UCSD-AML1 (cell line): ENCODE data around the gene TBPL1.
A peak's percentile ranks its signal among the peaks of the same experiment; 100 is the strongest.
"Not testable (repeated sequence)": the region's sequence is repeated elsewhere in the genome, so short reads cannot be mapped to it uniquely, and the experiment has no call there.

Source experiments
- DNase-seq: peaks from one replicate; lab custom pipeline; 2025; ENCODE audit not compliant: unreplicated experiment; lab: John Stamatoyannopoulos, UW

The TBPL1 gene

DNA sequence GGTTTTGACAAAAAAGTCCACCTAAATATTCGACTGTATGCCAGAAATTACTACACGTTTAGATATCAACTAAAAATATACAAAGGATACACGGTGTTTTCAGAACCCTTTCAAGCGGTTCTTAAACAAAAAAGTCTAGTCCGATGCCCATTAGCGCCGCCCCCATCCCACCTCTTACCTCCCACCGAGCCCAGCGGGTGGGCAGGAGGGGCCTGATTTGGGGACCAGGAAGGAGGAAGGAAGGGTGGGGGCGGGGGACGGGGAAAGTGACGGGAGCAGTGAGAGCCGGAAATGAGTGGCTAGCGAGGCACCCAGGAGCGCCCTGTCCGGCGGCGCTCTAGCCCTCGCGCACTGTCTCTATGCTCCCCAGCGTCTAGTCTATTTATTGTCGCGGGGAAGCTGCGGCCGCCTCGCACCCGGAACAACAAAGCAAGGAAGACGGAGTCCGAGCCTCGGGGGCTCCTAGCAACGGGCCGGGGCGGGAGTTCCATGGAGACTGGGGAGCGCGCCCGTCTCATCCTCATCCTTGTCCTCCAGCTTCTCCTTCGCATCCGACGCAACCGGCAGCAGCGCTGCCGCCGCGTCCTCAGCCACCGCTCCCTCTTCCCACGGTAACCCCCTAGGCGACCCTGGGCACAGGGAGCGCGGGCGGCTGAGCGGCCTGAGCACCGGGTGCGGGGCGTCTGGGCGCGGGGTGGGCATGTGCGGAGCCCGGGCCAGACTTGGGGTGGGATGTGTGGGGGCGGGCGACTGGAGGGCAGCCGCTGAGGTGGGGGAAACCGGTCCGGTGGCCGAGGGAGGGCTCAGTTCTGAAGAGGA is at the start of gene TBPL1:
Gene TBPL1 (plus strand): TSS at position 410 of the 819 bp plus-strand sequence. CDS start 26,902 bp downstream, outside the sequence.
- peak; percentile 97 for DNase-seq

DNA sequence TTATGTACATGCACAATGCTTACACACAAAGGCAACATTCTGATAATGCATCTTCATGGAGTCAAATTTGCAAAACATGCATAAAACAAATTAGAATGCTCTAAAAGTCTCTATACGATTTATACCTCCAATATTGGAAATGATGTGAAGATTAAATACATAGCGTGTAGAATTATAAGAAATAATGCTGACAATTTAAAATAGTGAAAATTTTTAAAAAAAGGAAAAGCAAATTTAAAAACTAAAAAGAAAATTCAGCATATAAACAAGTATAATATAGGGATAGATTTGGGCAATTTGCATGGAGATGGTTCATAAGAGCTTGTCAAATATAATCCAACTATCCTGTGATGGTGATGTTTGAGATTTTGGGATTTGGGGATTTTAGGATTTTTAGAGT is 49.2 kb upstream of the TBPL1 start:
- no peak for DNase-seq

DNA sequence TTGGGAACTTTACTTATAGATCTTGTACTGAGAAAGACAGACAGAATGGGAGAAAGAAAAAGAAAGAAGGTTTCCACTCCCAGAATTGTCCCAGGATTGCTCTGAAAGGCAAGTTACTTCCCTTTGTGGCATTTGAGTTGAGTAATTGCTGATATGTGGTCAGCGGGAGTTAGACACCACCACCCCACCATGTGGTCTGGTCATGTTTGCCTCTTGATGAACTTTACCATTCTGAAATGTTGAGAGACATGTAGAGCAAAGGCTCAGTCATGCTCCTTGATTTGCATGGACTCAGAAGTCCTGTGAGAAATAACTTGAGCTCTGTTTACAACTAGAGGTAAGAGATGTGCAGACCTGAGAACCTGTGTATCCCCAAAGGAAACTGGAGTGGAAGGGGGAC is 47.0 kb upstream of the TBPL1 start:
- DNase-seq, result no peak

DNA sequence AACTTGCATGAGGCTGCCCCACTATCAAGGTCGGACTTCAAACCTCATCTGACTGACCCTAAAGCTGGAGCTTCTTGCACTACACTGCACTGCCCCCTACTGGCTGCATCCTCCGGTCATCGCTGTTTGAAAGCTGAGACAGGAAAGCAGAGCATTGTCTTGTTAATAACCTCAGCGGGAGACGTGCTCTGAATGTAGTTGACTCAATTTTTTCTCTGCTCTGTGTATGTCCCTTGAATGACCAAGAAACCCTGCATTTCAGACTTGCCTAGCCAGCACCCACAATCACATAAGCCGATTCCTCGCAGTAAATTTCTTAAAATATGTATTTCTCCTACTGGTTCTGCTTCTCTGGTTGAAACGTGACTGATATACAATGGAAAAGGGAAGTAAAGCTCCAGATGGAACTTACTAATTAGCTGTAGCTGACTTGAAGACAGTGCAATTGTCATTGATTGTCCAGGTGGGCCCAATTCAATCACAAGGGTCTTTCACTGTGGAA is 36.3 kb upstream of the TBPL1 start:
- peak; percentile 75 for DNase-seq

DNA sequence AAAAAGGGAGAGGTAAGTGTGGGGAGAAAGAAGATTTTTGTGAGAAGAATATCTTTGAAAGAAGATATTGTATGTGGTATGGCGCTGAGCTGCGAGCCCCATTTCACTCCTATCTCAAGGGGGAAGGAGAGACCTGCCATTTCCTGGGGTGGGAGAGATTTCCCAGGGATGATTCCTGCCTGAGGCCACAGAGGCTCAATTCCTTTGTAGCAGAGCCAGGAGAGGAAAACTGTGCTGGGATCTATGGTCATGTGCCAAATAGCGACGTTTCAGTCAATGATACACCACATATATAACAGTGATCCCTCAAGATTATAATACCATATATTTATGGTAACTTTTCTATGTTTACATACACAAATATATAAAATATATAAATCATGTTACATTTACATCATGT is 35.2 kb upstream of the TBPL1 start:
- DNase-seq, result no peak

DNA sequence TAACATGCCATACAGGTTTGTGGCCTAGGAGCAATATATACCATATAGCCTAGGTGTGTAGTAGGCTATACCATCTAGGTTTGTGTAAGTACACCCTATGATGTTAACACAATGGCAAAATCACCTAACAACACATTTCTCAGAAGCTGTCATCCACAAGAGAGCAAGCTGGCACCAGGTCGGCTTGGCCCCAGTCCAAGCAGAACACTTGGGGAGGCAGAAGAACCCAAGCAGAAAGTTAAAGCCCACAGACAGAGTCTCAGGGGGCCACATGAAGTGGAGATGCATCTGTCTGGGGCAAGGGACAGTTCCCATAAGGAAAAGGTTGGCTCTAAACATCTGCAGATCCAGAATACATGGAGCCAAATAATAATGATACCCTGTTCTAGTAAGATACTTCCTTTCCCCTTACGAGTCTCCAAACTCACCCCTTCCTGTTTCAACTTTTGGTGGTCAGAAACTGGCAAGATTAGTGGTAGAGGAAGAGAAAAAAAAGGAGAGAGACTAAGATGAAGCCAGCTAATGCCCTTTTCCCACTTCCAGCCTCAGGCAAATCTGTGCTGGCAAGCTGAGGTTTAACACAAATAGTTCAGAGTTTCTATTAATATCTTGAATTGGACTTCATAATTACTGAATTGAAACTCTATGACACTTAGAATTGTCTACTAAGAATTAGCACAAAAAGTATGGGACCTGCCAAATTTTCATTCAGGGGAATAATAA is 34.7 kb upstream of the TBPL1 start:
- no peak for DNase-seq

DNA sequence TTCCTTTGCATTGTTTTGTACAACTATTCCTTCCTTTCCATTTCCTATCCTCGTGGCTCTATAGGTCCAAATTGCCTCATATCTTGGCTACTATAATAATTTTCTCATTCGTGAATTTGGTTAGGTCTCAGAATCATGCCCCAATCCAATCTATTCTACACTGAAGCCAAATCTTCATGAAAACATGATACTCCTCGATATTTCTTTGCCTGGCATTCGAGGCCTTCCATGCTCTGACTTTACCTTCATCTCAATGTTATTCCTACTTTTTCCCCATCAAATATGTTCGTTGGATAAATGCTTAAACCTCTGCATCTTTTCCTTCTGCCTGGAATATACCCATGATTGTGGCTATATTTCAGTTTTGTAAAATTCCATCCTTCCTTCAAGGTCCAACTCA is 33.7 kb upstream of the TBPL1 start:
- DNase-seq, result no peak

DNA sequence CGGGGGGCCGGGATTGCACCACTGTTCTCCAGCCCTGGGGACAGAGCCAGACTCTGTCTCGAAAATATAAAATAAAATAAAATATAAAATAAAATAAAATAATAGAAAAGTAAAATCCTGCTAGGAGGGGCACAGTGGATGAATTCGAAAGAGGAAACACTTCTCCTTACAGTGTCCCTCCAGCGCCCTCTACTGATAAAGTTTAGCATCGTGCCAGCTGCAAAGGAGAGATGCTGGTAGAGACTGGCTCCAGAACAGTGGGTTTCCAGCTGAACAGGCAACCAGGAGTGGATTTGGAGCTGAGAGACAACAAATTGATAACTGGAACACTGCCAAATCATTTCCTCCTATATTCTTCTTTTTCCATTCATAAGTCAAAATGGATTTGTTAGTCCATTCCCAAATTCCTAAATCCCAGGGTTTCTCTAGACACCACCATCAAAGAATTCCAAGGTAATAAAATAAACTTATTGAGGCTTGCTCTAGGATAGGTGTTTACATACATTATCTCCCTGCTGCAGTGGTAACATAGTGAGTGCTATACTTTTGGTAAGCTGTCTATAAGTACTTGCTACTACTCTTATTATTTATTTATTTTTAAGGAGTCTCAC is 31.7 kb upstream of the TBPL1 start:
- peak; percentile 65 for DNase-seq

DNA sequence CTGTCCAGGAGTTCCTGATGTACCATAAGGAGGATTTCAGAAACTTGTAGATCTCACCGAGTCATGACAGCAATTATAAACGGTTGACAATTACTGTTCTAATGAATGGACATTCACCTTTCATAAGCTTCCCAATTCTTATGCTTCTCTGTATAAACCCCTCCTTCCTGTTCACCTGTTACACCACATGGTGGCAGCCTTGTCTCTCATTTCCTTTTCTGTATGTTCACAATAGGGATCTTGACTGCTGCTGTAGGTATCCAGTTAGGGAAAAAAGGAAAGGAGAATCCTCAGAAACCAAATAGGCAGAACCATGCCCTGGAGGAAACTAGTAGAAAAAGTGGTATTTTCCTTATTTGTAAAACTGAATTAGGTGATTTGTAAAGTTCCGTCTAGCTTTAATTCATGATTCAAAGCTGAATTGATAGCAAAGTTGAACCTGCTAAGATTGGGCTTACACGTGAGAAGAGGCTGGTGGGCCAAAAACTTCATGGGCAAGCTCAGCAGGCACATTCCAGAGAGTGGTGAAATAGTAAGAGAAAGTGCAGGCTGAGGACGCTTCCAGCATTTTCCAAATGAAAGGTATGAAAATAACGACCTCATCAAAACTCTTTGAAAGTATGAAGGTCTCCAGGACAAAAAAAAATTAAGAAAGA is 29.0 kb upstream of the TBPL1 start:
- peak; percentile 15 for DNase-seq

DNA sequence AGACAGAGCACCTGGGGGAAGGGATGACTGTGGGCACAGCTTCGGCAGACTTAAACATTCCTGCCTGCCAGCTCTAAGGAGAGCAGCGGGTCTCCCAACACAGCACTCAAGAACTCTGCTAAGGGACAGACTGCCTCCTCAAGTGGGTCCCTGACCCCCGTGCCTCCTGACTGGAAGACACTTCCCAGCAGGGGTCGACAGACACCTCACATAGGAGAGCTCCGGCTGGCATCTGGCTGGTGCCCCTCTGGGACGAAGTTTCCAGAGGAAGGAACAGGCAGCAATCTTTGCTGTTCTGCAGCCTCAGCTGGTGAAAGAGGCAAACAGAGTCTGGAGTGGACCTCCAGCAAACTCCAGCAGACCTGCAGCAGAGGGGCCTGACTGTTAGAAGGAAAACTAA is 21.8 kb upstream of the TBPL1 start:
- not testable (repeated sequence) for DNase-seq

DNA sequence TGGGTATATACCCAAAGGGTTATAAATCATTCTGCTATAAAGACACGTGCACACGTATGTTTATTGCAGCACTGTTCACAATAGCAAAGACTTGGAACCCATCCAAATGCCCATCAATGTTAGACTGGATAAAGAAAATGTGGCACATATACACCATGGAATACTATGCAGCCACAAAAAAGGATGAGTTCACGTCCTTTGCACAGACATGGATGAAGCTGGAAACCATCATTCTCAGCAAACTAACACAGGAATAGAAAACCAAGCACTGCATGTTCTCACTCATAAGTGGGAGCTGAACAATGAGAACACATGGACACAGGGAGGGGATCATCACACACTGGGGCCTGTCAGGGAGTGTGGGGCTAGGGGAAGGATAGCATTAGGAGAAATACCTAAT is 16.7 kb upstream of the TBPL1 start:
- not testable (repeated sequence) for DNase-seq

DNA sequence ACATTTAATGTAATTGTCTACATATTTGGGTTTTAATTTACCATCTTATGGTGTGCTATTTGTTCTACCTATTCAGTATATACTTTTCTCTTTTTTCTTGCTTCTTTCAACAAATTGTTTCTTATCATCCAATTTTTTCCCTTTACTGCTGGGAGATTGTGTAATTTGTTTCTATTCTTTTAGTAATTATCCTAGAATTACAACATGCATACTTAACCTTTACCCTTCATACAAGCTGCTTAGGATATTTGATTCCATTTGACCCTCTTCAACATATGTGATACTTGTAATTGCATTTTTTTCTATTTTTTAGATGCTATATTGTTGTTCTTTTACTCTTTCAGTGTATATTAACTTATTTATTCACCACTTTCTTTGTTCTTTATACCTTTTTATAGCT is 15.1 kb upstream of the TBPL1 start:
- DNase-seq, result no peak

DNA sequence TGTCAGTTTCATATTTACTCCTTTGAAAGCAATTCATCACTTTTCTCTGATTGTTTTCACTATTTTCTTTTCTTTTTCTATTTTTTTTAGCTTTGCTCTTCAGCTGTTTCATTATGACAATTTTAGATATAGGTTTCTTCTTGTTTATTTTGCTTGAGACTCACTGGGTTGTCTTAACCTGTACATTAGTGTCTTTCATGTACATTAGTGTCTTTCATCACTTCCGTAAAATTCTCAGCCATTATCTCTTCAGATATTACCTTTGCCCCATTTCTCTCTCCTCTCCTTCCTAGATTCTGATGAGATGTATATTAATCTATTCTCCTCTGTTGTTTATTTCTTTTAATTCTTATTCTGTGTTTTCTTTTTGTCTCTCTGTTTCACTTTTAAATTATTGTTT is 14.5 kb upstream of the TBPL1 start:
- DNase-seq, result no peak

DNA sequence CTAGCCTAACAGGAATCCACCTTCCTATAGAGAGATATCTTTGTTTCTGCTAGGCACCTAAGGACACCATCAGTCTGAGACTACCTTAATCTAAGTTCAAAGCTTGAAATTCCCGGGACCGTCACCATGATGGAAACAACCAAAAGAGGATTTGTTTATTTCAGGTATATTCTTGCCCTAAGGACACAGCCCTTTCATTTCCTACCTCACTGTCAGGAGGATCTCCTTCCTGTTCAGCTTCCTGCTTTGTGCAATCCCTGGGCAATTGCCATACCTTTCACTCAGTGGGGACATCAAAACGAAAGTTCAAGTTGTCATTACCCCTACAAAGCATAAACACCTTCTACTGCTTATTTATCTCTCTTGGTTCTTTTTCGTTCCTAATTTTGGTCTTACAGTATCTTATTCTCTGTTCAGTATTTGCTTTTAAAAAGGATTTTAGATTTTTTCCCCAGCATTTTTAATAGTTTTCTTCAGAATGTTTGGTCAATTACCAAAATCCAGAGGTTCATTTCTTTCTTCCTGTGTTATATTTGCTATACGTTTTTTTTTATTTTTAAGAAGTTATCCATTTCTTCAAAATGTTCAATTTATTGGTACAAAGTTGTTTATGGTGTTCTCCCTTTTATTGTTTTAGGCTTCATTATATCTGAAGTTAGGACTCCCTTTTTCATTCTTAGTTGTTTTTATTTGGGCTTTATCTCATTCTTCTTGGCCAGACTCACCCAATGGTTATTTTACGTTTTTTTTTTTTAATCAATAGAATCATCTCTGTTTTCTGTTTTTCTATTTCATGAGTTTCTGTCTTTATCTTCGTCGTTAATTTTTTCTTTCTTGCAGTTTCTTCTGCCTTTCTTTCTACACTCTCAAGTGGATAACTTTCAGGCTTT is 13.0 kb upstream of the TBPL1 start:
- DNase-seq, result no peak

DNA sequence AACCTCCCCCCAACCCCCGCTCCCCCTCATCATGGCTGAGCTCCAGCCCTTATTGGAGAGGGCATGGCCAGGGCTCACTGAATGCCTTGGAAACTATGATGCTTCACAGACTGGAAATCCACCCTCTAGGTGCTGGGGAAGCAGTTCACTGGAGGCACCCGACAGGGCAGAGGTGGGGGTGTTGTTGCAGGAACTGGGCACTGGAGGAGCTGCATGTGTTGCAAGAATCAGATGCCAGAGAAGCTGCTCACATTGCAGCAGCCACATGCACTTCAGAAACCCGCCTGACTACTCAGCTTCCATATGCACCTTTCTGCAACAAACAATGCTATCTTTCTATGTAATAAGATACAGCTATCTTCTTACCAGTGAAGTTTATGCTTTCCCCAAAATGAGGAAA is 7.9 kb upstream of the TBPL1 start:
- DNase-seq, result no peak

DNA sequence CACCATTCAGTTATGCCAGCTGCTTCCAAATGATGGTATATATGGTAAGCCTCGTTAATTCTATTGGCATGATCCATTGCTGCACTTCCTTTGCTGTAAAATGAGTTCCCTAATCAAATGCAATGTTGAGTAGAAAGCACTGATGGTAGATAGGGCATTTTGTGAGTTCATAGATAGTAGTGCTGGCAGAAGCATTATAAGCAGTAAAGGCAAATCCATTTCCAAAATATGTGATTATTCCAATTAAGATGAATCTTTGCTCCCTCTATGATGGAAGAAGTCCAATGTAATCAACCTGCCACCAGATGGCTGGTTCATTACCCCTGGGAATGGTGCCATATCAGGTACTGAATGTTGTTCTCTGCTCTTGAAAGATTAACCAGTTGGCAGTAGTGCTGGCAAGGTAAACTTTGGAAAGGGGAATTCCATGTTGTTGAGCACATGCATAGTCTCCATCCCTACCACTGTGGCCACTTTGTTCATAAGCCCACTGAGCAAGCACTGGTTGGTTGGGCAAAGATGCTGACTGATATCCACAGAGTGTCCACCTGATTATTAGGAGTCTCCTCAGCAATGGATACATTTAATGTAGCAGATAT is 5.6 kb upstream of the TBPL1 start:
- DNase-seq, result no peak

DNA sequence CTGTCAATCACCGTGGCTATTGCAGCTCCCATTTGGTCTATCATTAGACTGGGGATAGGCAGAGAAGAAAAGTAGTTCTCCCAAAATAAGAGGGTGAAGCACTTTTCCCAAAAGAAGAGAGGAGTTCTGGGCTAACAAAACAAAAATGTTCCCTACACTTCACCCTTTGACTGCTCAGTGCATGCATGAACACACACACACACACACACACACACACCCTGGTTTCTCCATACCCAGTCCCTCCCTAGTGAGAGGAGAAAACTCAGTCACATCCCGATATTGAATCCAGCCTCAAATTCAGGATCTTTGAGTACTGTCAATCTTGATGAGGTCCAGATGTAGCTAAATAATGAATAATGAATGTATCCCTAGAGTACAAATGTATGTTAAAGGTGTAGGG is 4.6 kb upstream of the TBPL1 start:
- no peak for DNase-seq

DNA sequence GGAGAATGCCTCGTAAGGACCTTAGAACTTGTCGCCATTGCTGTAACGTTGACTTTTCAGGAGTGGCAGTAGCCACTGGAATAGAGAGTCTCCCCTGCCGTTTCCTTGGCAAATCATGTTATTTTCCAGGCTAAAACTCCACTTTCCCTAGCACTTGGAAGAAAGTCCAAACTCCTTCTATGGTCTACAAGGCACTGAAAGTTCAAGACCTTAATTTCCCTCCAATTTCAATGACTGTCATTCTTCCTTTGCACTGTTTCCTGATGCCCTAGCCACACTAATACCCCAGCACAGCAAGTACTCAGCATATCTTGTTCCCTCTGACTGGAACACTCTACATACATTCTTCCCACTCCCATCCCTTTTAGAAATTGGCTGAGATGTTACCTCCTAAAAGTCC is 1.8 kb upstream of the TBPL1 start:
- no peak for DNase-seq

DNA sequence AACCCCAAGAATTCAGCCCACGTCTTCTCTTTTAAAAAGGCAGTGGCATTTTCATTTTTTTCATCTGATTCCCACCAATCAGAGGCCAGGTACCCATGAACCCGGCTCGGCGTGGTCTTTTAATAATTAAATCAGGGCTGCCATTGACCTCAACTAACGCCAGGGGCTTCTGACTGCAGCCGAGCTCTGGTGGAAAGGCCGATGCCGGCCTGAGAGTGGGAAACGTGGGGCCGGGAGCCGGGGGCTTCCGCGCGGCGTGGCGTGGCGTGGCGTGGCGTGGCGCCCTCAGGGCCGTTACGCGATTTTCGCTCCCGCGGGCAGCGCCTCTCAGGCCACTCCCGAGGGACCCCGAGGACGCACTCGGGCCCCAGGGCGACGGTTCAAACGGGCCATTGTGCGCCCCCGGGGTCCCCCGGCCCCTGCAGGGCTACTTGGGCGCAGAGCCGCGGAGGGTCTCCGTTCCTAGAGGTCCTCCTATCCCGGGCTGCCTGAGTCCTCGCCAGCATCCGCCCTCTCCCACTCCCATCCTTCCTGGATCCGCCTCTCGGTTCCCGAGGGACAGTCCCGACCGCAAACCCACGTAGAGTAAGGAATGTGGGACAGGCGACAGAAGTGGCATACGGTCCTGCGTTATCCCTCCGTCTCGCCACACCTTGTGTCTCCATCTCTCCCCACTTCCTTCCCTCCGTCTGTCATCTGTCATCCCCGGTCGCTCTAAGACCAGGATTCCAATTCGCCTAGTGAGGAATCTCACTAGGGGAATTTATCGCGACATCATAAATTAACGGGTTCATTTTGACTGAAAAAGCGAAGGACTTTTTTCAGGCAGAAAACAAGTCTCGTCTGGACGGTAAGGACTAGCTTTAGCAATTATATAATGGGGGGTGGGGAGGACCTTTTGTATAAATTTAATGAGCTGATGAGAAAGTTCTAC is 876 bp upstream of the TBPL1 start:
- DNase-seq, result peak; percentile 70
